Activated T-helper 1 cell treated with anti-CD3 and anti-CD28 coated beads, Interleukin-12 subunit alpha, Interleukin-12 subunit beta, Interleukin-2, Interleukin-4 antibody, amounts not matched to agents 30 ng/mL and 10 ng/mL and 1 ng/mL, durations not matched to agents 14 hours and 24 hours and 36 hours (primary cell): Measurements from ENCODE around the gene RUFY2. TPM values are rescaled to one million over a fixed set of nuclear protein-coding genes. Genes with fewer than 3 reads are reported as not detected.

Experiments
- DNase-seq: peaks from one replicate; pipeline ENCODE4 v3.0.0; 2021; ENCODE audit warnings: low spot score
- H3K27ac Mint-ChIP-seq: one replicate; pipeline ENCODE4 v1.8.0; 2021; ENCODE audit warnings: mild to moderate bottlenecking, mixed read lengths
- H3K27me3 Mint-ChIP-seq: one replicate; pipeline ENCODE4 v1.8.0; 2022; ENCODE audit warnings: mild to moderate bottlenecking, moderate library complexity, mixed read lengths; ENCODE audit not compliant: insufficient read depth
- H3K36me3 Mint-ChIP-seq: one replicate; pipeline ENCODE4 v1.8.0; 2021; ENCODE audit warnings: low read depth, mixed read lengths
- H3K4me1 Mint-ChIP-seq: one replicate; pipeline ENCODE4 v1.8.0; 2021; ENCODE audit warnings: low read depth, mixed read lengths
- H3K4me3 Mint-ChIP-seq: one replicate; pipeline ENCODE4 v1.8.0; 2021; ENCODE audit warnings: mild to moderate bottlenecking, moderate library complexity, mixed read lengths
- H3K9me3 Mint-ChIP-seq: one replicate; pipeline ENCODE4 v1.8.0; 2021; ENCODE audit warnings: mixed read lengths
- intact Hi-C: fragments of 100-400 bp; cut with micrococcal nuclease; formaldehyde crosslinking; loops from one replicate; pipeline ENCODE4 v1.15.1; 2024
- total RNA-seq: library from RNA; stranded (reverse); gene quantifications from 2 replicates; pipeline ENCODE4 v1.2.3, GENCODE V29; 2022

The RUFY2 gene
- total RNA-seq, 1 donor from 2014 or later: 10.4 TPM

DNA sequence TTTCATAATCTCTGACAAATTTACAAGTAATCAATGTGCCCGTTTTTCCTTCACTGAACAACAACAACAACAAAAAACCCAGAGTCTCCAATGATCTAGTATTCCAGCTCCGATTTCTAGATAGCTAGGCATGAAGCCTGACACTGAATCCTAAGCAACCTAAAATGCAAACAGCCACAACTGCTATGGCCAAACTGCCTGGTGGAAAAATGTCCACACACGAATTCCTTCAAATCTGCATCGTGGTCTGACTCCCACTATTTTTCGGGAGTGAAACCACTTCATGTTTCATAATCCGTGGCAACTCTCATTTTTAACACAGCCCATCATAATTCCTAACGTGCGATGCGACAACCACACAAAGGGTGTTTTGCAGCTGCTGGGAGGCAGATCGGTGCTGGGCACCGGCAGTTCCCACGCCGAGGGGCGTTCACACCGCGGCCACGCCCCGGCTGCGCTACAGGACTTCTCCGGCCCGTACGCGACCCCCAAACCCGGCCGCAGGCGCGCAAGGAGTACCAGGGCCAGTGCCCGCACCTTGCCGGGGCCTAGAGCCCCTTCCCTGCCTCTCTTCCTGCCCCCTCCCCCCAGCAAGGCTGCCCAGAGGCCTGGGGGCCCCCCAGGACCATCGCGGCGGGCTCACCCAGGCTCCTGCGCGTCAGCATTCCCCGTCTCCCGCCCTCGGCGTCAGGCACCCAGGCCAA, 814 bp downstream of the RUFY2 start:
- H3K27ac Mint-ChIP-seq: peak overlapping the region; percentile 80

DNA sequence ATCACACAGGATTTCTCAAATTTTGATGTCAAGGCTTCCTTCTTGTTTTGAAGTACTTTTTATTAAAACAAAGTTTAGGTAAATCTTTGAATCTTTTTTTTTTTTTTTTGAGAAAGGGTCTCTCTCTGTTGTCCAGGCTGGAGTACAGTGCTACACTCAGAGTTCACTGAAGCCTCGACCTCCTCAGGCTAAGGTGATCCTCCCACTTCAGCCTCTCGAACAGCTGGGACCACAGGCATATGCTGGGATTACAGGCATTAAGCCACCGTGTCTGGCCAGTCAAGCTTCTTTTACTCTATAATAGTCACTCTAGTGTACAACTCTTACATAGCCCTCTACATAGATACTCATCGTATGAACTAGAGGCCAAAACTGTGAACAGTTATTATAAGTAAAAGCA, 3.4 kb downstream of the RUFY2 start:
- H3K36me3 Mint-ChIP-seq: peaks cover 6% of the 10 kb centered on the region
- H3K27me3 Mint-ChIP-seq: no peaks in the 10 kb centered on the region
- H3K4me3 Mint-ChIP-seq: no peak overlapping the region
- H3K27ac Mint-ChIP-seq: no peak overlapping the region
- no peaks in the 10 kb centered on the region for H3K9me3 Mint-ChIP-seq
- intact Hi-C loops: no loop called here
- no peak for DNase-seq
- peaks cover 13% of the 10 kb centered on the region for H3K4me1 Mint-ChIP-seq

More for the DNA sequence above, 814 bp downstream of the RUFY2 start:
- no peak for DNase-seq
- intact Hi-C loops: loop anchor here (1.0 to 5.0 kb wide), 3 partner anchors 65 to 496 kb away; partner anchors contain the start of genes DDX50, DNA2 and HERC4
- H3K4me1 Mint-ChIP-seq: peaks cover 13% of the 10 kb centered on the region
- H3K4me3 Mint-ChIP-seq: peak overlapping the region; percentile 90
- peaks cover 3% of the 10 kb centered on the region for H3K36me3 Mint-ChIP-seq
- no peaks in the 10 kb centered on the region for H3K27me3 Mint-ChIP-seq
- no peaks in the 10 kb centered on the region for H3K9me3 Mint-ChIP-seq

DNA sequence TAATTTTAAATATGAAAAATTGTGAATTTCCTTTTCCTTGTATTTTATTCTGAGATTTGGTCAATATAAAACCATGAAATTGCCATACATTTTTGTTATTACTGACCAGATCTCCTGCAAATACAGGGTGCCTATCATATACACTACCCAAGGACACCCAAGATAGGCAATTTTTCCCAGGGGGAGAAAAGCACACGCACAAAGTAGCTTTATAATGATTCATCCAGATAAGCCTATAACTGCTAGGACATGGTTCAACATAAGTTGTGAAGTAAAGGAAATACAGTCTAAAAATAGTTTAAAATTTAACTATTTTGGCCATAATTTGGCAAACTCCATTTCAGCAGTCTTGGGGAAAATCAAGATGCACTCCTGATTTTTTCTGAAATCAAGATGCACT, 4.8 kb downstream of the RUFY2 start:
- Mint-ChIP-seq H3K36me3 (peaks cover 6% of the 10 kb centered on the region), H3K4me1 (peaks cover 13% of the 10 kb centered on the region), H3K9me3 (no peaks in the 10 kb centered on the region), H3K27ac (no peak overlapping the region), H3K27me3 (no peaks in the 10 kb centered on the region), H3K4me3 (no peak overlapping the region)
- intact Hi-C loops: no loop called here
- no peak for DNase-seq

DNA sequence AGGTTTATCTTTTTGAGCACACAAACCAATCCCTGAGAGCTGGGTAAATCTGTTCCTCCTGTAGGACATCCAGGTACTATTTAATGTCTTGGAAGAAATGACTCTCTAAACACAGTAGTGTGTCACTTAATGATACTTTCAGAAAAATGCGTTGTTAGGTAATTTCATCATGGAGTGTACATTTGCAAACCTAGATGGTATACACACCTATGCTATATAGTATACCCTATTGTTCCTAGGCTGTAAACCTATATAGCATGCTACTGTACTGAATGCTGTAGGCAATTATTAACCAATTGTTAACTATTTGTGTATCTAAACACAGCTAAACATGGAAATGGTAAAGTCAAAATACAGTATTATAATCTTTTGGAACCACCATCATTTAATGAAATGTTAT, 10.1 kb downstream of the RUFY2 start:
- H3K36me3 Mint-ChIP-seq: peaks cover 13% of the 10 kb centered on the region
- no peaks in the 10 kb centered on the region for H3K27me3 Mint-ChIP-seq
- H3K9me3 Mint-ChIP-seq: no peaks in the 10 kb centered on the region
- intact Hi-C loops: no loop called here
- DNase-seq: no peak
- no peaks in the 10 kb centered on the region for H3K4me1 Mint-ChIP-seq
- H3K27ac Mint-ChIP-seq: no peak overlapping the region
- no peak overlapping the region for H3K4me3 Mint-ChIP-seq

DNA sequence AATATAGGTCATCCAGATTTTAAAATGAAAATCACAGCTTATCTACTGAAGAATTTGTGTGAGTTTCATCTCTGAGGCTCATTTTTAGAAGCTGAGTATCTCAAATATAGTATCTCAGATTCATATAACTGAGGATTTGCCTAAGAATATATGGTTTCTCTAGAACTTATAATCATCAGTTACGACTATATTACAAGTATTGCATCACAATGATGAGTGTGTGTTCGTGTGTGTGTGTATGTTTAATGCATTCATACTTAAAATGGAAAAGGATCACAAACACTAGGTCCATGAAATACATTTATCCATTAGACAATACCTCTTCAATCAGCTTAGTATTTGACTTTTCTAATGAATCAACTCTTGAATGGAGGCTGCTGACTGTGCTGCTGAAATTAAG, 21.3 kb downstream of the RUFY2 start:
- DNase-seq: no peak
- intact Hi-C loops: no loop called here
- Mint-ChIP-seq H3K27me3 (no peaks in the 10 kb centered on the region), H3K9me3 (no peaks in the 10 kb centered on the region), H3K27ac (no peak overlapping the region), H3K4me1 (no peaks in the 10 kb centered on the region), H3K4me3 (no peak overlapping the region), H3K36me3 (peaks cover 21% of the 10 kb centered on the region)

DNA sequence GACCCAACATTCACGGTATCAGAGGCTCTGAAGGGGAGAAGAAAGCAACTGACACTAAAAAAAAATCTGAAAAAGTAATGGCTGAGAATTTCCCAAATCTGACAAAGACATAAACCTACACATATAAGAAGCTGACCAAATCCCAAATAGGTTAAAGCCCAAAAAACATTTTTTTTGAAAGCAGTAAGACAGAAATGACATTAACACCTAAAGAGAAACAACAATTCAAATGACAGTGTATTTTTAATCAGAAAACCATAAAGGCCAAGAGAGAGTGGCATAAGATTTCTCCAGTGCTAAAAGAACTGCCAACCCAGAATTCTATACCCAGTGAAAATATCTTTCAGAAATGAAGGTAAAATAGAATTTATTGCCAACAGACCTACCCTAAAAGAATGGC, 35.5 kb downstream of the RUFY2 start:
- peaks cover 8% of the 10 kb centered on the region for H3K9me3 Mint-ChIP-seq
- H3K4me1 Mint-ChIP-seq: no peaks in the 10 kb centered on the region
- no peaks in the 10 kb centered on the region for H3K27me3 Mint-ChIP-seq
- no peak overlapping the region for H3K27ac Mint-ChIP-seq
- intact Hi-C loops: no loop called here
- peaks cover 32% of the 10 kb centered on the region for H3K36me3 Mint-ChIP-seq
- no peak overlapping the region for H3K4me3 Mint-ChIP-seq
- no peak for DNase-seq

DNA sequence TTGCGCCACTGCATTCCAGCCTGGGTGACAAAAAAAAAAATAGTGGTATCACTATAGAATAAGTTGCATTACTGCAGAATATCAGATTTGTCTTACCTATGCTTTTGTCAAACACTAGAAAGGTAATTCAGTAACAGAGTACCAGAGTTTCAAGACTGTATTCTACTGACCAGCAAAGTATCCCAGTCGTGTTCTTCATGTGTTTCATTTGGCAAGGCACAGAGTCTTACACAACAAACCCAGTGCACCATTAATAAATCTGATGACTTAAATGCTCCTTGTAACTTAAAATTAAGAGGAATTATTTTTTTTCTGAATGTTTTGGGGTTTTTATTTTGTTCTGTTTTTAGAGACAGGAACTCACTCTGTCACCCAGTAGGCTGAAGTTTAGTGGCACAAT, 40.0 kb downstream of the RUFY2 start:
- Mint-ChIP-seq H3K36me3 (peaks cover 26% of the 10 kb centered on the region), H3K27ac (no peak overlapping the region)
- no peak for DNase-seq

DNA sequence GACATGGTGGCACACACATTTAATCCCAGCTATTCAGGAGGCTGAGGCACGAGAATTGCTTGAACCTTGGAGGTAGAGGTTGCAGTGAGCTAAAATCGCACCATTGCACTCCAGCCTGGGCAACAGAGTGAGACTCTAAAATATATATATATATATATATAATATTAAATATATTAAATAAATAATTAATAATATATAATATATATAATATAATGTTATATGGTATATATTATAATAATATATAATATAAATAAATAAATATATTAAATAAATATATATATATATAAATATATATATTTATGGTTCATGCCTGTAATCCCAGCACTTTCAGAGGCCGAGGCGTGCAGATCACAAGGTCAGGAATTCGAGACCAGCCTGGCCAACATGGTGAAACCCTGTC, 40.5 kb downstream of the RUFY2 start:
- no peaks in the 10 kb centered on the region for H3K27me3 Mint-ChIP-seq

More for the DNA sequence above, 40.0 kb downstream of the RUFY2 start:
- intact Hi-C loops: no loop called here
- H3K4me3 Mint-ChIP-seq: no peak overlapping the region
- H3K4me1 Mint-ChIP-seq: no peaks in the 10 kb centered on the region
- H3K27me3 Mint-ChIP-seq: no peaks in the 10 kb centered on the region
- peaks cover 4% of the 10 kb centered on the region for H3K9me3 Mint-ChIP-seq

DNA sequence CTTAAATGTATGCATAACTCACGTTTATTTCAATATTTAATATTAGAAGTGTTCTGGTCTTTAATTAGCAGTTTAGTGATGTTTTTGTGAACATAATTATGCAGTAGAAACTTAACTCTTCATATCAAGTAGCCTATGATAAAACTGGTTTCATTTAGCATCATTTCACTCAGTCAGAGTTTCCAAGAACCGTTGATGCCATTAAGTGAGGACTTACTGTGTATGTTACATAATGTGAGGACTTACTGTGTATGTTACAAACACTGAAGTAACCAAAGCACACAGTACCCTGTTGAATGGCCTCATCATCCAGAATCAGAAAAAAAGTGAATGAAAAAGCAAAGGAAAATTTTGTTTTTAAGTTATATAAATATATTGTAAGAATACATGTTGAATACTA, 41.5 kb downstream of the RUFY2 start:
- intact Hi-C loops: no loop called here
- DNase-seq: no peak
- peaks cover 3% of the 10 kb centered on the region for H3K9me3 Mint-ChIP-seq
- H3K27me3 Mint-ChIP-seq: no peaks in the 10 kb centered on the region
- no peak overlapping the region for H3K4me3 Mint-ChIP-seq
- peaks cover 18% of the 10 kb centered on the region for H3K36me3 Mint-ChIP-seq
- no peaks in the 10 kb centered on the region for H3K4me1 Mint-ChIP-seq
- H3K27ac Mint-ChIP-seq: no peak overlapping the region

More for the DNA sequence above, 40.5 kb downstream of the RUFY2 start:
- intact Hi-C loops: no loop called here
- peaks cover 4% of the 10 kb centered on the region for H3K9me3 Mint-ChIP-seq
- H3K27ac Mint-ChIP-seq: no peak overlapping the region
- no peak for DNase-seq
- peaks cover 23% of the 10 kb centered on the region for H3K36me3 Mint-ChIP-seq
- H3K4me3 Mint-ChIP-seq: no peak overlapping the region
- H3K4me1 Mint-ChIP-seq: no peaks in the 10 kb centered on the region

DNA sequence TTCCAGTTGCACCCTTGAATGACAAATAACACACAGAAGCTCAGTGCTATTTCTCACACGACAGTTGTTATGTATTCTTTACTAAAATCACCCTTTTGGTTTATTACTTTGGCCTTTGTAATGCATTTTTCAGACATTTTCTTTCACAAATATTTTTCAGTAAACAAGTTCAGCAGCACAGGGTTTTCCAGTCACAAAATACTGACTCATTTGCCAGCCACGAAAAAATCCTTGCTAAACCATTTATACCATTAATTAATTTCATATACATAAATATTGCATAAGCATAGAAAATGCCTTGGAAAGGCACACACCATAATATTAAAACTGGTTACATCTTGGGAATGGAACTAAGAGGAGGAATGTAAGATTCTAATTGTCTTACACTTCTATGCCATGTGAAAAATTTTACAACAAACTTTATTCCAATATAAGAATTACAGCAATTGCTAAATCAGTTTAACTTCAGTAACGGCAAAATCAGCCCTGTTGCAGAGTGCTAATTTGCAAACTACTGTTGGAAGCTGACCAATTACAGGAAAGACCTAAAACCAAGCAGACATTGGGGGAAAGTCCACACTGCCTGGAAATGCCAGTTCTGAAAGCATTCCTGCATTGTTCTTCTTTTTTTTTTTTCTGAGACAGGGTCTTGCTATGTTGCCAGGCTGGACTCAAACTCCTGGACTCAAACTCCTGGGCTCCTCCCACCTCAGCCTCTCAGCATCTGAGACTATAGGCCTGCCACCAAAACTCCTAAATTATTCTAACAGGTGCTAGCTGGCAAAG, 42.8 kb downstream of the RUFY2 start:
- H3K36me3 Mint-ChIP-seq: peaks cover 13% of the 10 kb centered on the region
- intact Hi-C loops: no loop called here
- no peaks in the 10 kb centered on the region for H3K9me3 Mint-ChIP-seq
- no peak for DNase-seq
- H3K27ac Mint-ChIP-seq: no peak overlapping the region
- H3K4me1 Mint-ChIP-seq: no peaks in the 10 kb centered on the region
- H3K4me3 Mint-ChIP-seq: no peak overlapping the region
- no peaks in the 10 kb centered on the region for H3K27me3 Mint-ChIP-seq

DNA sequence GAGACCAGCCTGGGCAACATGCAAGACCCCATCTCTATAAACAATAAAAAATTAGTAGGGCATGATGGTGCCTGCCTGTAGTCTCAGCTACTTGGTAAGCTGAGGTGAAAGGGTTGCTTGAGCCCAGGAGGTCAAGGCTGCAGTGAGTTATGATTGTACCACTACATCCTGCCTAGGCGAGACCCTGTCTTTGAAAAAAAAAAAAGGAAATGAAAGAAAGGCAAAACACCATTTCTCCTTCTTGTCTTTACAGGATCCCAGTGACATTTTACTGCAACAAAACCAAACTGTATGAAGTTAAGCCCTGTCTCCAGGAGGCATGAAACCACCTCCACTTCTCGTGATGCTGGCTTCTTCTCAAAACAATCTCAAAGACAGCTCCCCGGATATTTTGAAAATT, 44.5 kb downstream of the RUFY2 start:
- H3K9me3 Mint-ChIP-seq: no peaks in the 10 kb centered on the region
- H3K36me3 Mint-ChIP-seq: peaks cover 13% of the 10 kb centered on the region
- no peak overlapping the region for H3K27ac Mint-ChIP-seq
- intact Hi-C loops: no loop called here
- H3K4me1 Mint-ChIP-seq: no peaks in the 10 kb centered on the region
- H3K27me3 Mint-ChIP-seq: no peaks in the 10 kb centered on the region
- H3K4me3 Mint-ChIP-seq: no peak overlapping the region
- no peak for DNase-seq

DNA sequence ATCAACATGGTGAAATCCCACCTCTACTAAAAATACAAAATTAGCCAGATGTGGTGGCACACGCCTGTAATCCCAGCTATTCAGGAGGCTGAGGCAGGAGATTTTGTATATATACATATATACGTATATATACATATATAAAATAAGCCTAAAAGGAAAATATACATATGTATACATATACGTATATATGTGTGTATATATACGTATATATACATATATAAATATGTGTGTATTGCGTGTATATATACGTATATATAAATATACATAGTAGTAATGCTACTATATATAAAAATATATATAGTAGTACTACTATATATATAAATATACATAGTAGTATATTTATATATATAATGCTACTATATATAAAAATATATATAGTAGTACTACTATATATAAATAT, 47.9 kb downstream of the RUFY2 start:
- H3K27me3 Mint-ChIP-seq: no peaks in the 10 kb centered on the region
- H3K36me3 Mint-ChIP-seq: peaks cover 15% of the 10 kb centered on the region
- no peak overlapping the region for H3K27ac Mint-ChIP-seq
- intact Hi-C loops: no loop called here
- no peaks in the 10 kb centered on the region for H3K9me3 Mint-ChIP-seq
- DNase-seq: no peak
- H3K4me3 Mint-ChIP-seq: no peak overlapping the region
- no peaks in the 10 kb centered on the region for H3K4me1 Mint-ChIP-seq

DNA sequence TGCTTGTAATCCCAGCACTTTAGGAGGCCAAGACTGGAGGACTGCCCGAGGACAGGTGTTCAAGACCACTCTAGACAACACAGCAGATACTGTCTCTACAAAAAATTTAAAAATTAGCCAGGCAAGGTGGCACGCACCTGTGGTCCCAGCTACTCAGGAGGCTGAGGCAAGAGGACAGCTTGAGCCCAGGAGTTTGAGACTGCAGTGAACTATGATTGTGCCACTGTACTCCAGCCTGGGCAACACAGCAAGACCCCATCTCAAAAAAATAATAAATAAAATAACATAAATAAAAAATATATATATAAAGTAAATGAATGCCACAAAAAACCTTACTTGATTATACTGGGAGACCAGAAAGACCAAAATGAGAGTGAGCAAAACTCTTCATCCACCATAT, 53.5 kb downstream of the RUFY2 start:
- H3K27me3 Mint-ChIP-seq: no peaks in the 10 kb centered on the region
- no peaks in the 10 kb centered on the region for H3K4me1 Mint-ChIP-seq
- no peak overlapping the region for H3K4me3 Mint-ChIP-seq
- intact Hi-C loops: no loop called here
- H3K9me3 Mint-ChIP-seq: no peaks in the 10 kb centered on the region
- peaks cover 17% of the 10 kb centered on the region for H3K36me3 Mint-ChIP-seq
- DNase-seq: no peak
- H3K27ac Mint-ChIP-seq: no peak overlapping the region
